Hippocampal formation (tissue), 2 donors: ENCODE results near the gene TRPM3.

Source experiments
- DNase-seq, 2 donors: peaks; one replicate each; lab custom pipeline; 2025; lab: John Stamatoyannopoulos, UW

Gene TRPM3

GRCh38 chr9:70519912-70520724 lies 601.3 kb downstream of the TRPM3 start:
- DNase-seq: no peak

GRCh38 chr9:70517926-70518610 lies 603.4 kb downstream of the TRPM3 start:
- DNase-seq: no peak

- DNase-seq: no peak
Measured at GRCh38 chr9:70514273-70514672, 607.1 kb downstream of the TRPM3 start.

- no peak for DNase-seq
Measured at GRCh38 chr9:70511858-70512257, 609.6 kb downstream of the TRPM3 start.

- no peak for DNase-seq
Measured at GRCh38 chr9:70510157-70510770, 611.2 kb downstream of the TRPM3 start.

GRCh38 chr9:70506159-70506558 lies 615.3 kb downstream of the TRPM3 start:
- no peak for DNase-seq

GRCh38 chr9:70504834-70505233 lies 616.6 kb downstream of the TRPM3 start:
- DNase-seq: no peak

- DNase-seq: no peak
Measured at GRCh38 chr9:70502690-70503089, 618.7 kb downstream of the TRPM3 start.

GRCh38 chr9:70500793-70501192 lies 620.6 kb downstream of the TRPM3 start:
- DNase-seq: no peak

- no peak for DNase-seq
Measured at GRCh38 chr9:70499621-70500020, 621.8 kb downstream of the TRPM3 start.

GRCh38 chr9:70498866-70499265 lies 622.6 kb downstream of the TRPM3 start:
- DNase-seq: no peak

- DNase-seq: no peak
Measured at GRCh38 chr9:70496244-70496643, 625.2 kb downstream of the TRPM3 start.

- DNase-seq: no peak
Measured at GRCh38 chr9:70495514-70495913, 625.9 kb downstream of the TRPM3 start.

- no peak for DNase-seq
Measured at GRCh38 chr9:70494221-70494620, 627.2 kb downstream of the TRPM3 start.

GRCh38 chr9:70493029-70493428 lies 628.4 kb downstream of the TRPM3 start:
- no peak for DNase-seq

GRCh38 chr9:70492319-70492777 lies 629.1 kb downstream of the TRPM3 start:
- no peak for DNase-seq

- no peak for DNase-seq
Measured at GRCh38 chr9:70491426-70492318, 629.7 kb downstream of the TRPM3 start.

GRCh38 chr9:70490478-70490877 lies 630.9 kb downstream of the TRPM3 start:
- DNase-seq: no peak

GRCh38 chr9:70488793-70489105 lies 632.7 kb downstream of the TRPM3 start:
- DNase-seq: no peak

GRCh38 chr9:70488098-70488792 lies 633.2 kb downstream of the TRPM3 start:
- no peak for DNase-seq

- DNase-seq: no peak
Measured at GRCh38 chr9:70486127-70486526, 635.3 kb downstream of the TRPM3 start.
